GM12865 (cell line): ENCODE data around the gene BDH1.
"Not testable (repeated sequence)": the region's sequence is repeated elsewhere in the genome, so short reads cannot be mapped to it uniquely, and the experiment has no call there.

Experiments
- DNase-seq: peaks from one replicate; pipeline ENCODE4 v3.0.0; 2010; ENCODE audit warnings: low read depth
- H3K4me3 ChIP-seq: 2 replicates; pipeline ENCODE4 v1.5.1; 2011; ENCODE audit warnings: mild to moderate bottlenecking, low read depth, low read length, control low read depth
- CTCF ChIP-seq: IDR thresholded peaks from 2 replicates; pipeline ENCODE4 v1.5.1; 2011; ENCODE audit warnings: low read length, control low read depth, low read depth, inconsistent platforms; ENCODE audit not compliant: insufficient read depth; ENCODE audit errors: missing control alignments

The BDH1 gene

DNA sequence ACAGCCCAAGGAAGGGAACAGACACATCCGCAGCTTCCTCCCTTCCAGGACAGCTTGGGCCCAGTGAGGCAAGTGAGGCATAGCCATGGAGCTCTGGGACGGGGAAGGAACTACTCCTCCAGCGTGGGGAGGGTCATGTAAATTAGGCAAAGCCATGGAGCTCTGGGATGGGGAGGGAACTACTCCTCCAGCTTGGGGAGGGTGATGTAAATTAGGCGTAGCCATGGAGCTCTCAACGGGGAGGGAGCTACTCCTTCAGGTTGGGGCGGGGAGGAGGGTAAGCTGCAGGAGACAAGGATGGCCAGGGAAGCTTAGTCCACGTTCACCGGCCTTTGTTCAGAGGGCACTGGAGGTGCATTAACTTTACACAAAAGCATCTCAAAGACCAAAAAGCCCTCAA, 21.1 kb upstream of the BDH1 start:
- no peak for DNase-seq
- no peak overlapping the region; the same call in 1 of the 2 replicates for H3K4me3 ChIP-seq
- no peak for TF ChIP-seq CTCF

DNA sequence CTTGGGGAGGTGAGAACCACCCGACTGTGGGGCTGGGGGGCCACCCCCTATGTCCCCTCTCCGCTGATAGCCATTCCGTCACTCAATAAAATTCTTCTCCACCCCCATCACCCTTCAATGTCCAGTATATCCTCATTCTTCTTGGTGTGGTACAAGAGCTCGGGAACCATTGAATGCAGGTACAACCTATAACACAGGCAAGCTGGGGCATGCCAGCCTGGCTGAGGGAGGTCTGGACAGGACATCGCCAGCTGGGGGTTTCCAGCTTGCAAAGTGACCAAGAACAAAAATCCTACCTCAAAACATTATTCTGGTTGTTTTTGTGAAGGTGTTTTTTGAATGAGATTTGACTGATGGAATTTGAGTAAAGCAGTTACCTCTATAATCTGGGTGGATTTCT, 19.6 kb upstream of the BDH1 start:
- DNase-seq = peak; percentile 37
- no peak for TF ChIP-seq CTCF
- H3K4me3 ChIP-seq = no peak overlapping the region; the same call in 1 of the 2 replicates

- not testable (repeated sequence) for H3K4me3 ChIP-seq, DNase-seq
Measured at GRCh38 chr3:197574396-197574991, 18.7 kb upstream of the BDH1 start.

DNA sequence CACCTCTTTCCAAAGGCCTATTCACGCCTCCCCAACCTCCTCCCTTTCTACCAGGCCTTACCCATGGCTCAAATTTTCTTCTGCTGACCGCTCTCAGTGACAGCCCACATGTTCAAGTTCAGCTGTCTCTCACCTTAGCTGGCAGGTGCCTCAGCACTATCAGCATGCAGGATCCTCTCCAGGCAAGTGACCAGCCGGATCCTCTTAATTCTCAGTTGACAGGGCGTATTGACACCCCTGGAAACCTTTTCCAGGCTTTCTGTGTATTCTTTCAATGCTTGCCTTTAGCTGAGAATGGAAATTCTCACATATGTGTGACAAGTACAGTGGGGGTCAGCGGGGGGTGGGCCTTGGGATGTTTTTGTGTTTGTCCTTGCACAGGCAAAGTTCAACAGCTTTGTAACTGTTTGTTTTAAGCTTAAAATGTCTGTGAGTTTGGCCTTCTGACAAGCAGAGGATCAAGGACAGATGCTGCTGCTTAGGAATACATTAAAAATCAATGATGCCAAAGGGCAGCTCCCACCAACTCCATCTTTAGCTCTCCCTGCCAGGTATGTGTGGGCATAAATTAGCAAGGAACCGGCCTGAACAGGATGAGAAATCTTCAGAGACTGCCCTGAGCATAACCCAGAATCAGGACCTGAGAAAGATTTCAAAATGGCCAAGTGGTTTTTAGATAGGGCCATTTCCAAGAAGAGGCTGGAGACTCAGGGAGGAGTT, 17.4 kb upstream of the BDH1 start:
- no peak for TF ChIP-seq CTCF
- DNase-seq = no peak
- H3K4me3 ChIP-seq = no peak overlapping the region

- not testable (repeated sequence) for H3K4me3 ChIP-seq, DNase-seq
Measured at GRCh38 chr3:197571880-197572172, 16.1 kb upstream of the BDH1 start.

GRCh38 chr3:197571074-197571879, 15.5 kb upstream of the BDH1 start:
- H3K4me3 ChIP-seq, DNase-seq: not testable (repeated sequence)

DNA sequence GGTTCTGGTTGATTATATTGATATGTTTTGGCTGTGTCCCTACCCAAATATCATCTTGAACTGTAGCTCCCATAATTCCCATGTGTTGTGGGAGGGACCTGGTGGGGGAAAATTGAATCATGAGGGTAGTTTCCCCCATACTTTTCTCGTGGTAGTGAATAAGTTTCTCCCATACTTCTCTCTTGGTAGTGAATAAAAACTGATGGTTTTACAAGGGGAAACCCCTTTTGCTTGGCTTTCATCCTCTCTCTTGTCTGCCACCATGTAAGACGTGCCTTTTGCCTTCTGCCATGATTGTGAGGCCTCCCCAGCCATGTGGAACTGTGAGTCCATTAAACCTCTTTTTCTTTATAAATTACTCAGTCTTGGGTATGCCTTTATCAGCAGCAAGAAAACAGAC, 13.7 kb upstream of the BDH1 start:
- not testable (repeated sequence) for H3K4me3 ChIP-seq, DNase-seq

DNA sequence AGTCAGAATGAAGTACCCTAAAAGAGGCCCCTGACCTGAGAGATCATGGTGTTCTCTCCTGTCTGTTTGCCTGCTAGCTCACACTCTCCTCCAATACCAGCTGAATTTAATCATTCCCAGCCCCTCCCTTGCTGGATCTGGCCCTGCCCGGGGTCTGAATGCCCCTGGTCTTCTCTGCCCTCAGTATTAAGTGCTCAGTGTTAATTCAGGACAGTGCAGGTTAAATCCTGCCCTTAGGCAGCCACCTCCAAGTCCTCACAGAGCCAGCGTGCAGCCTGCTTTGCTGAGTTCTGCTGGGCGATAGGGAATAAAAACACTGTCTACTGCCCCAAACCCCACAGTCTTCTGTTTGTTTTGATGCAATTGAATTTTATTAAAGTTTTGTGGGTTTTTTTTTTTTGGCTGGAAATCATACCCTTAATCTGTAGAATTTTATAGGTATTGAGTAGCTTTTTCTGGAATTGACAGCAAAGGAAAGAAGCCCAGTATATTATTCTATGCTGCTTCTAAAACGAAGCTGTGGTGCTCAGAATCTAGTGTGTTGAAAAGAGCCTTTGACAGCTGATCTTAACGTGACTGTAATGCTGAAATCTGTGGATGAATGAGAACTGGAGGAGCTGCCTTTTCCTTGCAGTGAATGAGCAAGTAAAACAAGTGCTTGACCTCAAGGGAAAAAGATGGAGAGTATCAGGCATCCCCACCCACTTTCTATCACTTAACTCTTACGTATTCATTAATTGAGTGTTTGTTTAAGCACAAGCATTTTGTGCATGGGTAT, 12.3 kb upstream of the BDH1 start:
- H3K4me3 ChIP-seq = no peak overlapping the region
- TF ChIP-seq CTCF = no peak
- no peak for DNase-seq

GRCh38 chr3:197566155-197566554, 10.4 kb upstream of the BDH1 start:
- DNase-seq = not testable (repeated sequence)

More at GRCh38 chr3:197566155-197566554, 10.4 kb upstream of the BDH1 start:
- H3K4me3 ChIP-seq = not testable (repeated sequence)
